Uterus (tissue), 2 donors: ENCODE results near the gene ASAP2.

Experiments used
- CTCF ChIP-seq, 4 experiments: fragments of 200-600 bp in 2 of 4; fragments of 450-650 bp in 2 of 4; sonication (generic) in 2 of 4; IDR thresholded peaks; one replicate each; pipeline ENCODE4 v1.5.1; 2016 to 2019; ENCODE audit warnings: antibody characterized with exemption in 4 of 4, mild to moderate bottlenecking in 2 of 4, moderate library complexity in 1 of 4
- POLR2A ChIP-seq, 2 donors: fragments of 450-650 bp; IDR thresholded peaks; one replicate each; pipeline ENCODE4 v1.6.1; 2016; ENCODE audit warnings: antibody characterized with exemption in 2 of 2, mild to moderate bottlenecking in 1 of 2, moderate library complexity in 1 of 2

DNA sequence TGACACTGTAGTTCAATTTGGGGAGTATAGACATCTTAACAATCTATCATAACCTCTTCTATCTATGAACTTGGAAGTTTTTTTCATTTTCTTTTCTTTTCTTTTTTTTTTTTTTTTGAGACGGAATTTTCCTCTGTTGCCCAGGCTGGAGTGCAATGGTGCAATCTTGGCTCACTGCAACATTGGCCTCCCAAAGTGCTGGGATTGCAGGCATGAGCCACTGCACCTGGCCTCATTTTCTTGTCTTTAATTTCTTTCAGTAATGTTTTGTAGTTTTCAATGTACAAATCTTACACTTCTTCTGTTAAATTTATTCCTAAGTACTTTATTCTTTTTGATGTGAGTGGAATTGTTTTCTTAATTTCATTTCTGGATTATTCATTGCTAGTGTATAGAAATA, 14.6 kb downstream of the ASAP2 start:
- TF ChIP-seq CTCF (IDR thresholded peaks at IDR 0.05) (no peak), POLR2A (IDR thresholded peaks at IDR 0.05) (no peak)
